Activated naive CD8-positive, alpha-beta T cell treated with anti-CD3 and anti-CD28 coated beads, Interleukin-2, amount 50 U/mL, for 16 hours (primary cell): Measurements from ENCODE around the gene CALHM3.
"Not testable (repeated sequence)": the region's sequence is repeated elsewhere in the genome, so short reads cannot be mapped to it uniquely, and the experiment has no call there.

Source experiments
- DNase-seq: peaks from one replicate; pipeline ENCODE4 v3.0.0-alpha.2; 2020; ENCODE audit warnings: low read depth, low spot score

Gene CALHM3

GRCh38 chr10:103502849-103503660, 24.0 kb upstream of the CALHM3 start:
- DNase-seq: no peak

- no peak for DNase-seq
These were observed 22.1 kb upstream of the CALHM3 start for GRCh38 chr10:103501186-103501585.

GRCh38 chr10:103500481-103500880, 21.4 kb upstream of the CALHM3 start:
- DNase-seq: no peak

- no peak for DNase-seq
These were observed 20.8 kb upstream of the CALHM3 start for GRCh38 chr10:103499881-103500280.

GRCh38 chr10:103498936-103499638, 20.0 kb upstream of the CALHM3 start:
- no peak for DNase-seq

DNA sequence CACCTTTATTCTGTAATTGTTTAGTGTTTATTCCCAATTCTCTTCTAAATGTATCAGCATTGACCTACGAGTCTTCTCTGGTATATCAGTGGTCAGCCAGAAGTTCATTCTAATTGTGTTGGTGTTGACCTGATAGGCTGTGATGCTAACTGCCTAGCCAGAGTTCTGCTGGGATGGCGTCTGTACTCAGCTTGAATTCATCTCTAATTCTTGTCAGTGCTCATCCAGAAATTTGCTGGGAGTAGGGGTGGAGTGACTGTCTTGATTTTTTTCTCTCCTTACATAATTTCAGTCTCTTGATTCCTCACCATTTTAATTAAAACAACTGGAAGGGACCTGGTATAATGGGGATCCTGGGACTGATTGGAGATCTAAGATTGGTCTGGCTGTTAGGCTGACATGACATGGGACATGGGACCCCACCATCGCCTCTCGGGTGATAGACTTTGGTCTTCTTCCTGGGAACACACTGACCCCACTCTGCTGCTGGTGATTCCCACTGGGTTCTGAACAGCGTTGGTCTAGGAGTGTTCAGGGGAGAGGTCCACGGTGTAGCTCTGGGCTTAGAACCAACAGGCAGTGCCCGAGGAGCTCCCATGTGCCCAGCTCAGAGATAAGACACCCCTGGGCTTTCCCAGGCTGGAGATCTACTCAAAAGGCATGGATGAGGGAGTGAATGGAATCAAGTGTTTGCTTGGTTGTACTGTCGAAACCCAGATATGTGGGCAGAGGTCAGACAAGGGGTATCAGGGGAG, 18.3 kb upstream of the CALHM3 start:
- DNase-seq: no peak

DNA sequence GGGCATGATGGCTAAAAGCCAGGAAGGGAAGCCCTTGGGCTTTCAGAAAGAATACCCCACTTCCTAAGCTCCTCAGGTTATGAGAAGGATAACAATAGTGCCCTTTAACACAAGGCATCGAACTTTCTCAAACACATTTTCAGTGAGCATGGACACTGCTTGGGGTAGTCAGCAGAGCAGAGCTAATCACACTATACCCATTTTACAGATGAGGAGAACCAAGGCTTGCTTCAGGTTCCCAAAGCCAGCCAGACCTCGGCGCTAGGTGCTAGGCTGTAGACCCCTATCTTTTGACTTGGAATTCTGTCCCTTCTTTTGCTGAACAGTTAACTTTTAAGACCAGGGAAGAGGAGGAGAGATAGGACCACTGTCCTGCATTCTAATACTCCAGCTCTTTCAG, 16.3 kb upstream of the CALHM3 start:
- no peak for DNase-seq

GRCh38 chr10:103493916-103494877, 15.2 kb upstream of the CALHM3 start:
- DNase-seq: no peak

GRCh38 chr10:103493362-103493915, 14.4 kb upstream of the CALHM3 start, which contains the start of gene NEURL1:
TSS of gene NEURL1 (plus strand) at chr10:103493705. CDS start at chr10:103494388, 683 bp downstream.
- DNase-seq: no peak

DNA sequence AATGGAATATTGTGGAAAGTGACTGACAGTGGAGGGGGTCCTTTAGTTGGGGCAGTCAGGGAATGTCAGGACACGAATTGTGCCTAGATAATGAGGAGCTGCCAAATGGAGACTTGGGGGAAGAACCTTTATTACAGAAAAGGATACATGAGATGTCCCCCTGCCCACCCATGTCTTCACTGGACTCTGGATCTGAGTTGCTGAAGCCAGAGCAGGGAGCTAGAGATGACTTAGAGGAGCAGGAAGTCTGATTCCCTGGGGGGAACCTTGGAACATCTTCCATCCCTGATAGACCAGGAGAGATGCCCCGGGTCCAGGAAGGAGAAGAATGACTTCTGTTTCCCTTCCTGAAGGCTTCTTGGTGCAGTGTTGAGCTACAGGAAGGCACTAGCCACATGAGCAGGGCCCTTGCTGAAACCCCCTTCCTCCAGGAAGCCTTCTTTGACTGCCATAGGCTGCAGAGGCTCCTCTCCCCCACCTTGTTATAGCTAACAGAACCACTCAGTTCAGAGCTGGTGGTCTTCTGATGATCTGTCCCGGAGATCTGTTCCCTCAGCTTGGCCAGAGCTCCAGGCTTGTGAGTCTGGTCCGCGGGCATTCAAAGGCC, 13.7 kb upstream of the CALHM3 start:
- DNase-seq: no peak

- DNase-seq: no peak
These were observed 12.8 kb upstream of the CALHM3 start for GRCh38 chr10:103491729-103492364.

- no peak for DNase-seq
These were observed 11.9 kb upstream of the CALHM3 start for GRCh38 chr10:103490986-103491314.

GRCh38 chr10:103487410-103487708, 8.3 kb upstream of the CALHM3 start:
- DNase-seq: no peak

- not testable (repeated sequence) for DNase-seq
These were observed 7.8 kb upstream of the CALHM3 start for GRCh38 chr10:103486635-103487409.

DNA sequence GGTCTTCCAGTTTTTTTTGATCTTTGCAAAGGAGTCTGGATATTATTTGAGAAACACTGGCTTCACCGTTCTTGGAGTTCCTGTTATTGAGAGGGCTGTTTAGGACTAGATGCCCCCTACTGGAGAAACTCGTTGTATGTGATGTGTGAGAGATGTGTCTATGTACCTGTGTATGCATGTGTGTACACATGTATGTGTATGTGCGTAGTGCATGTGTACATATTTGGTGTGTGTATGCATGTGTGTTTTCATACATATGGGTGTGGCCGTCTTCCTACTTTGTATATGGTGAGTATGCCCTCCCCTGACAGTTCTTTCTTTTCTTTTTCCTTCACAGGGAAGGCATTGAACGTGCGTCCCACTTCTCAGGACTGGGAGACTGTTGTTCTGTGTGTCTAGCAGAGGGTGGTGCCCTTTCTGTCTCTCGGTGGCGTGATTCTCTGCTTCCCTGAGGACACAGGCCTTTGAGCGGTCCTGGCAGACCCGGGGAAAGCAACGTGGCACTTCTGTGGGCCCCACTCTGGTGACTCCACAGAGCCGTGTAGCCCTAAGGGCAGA, 3.0 kb upstream of the CALHM3 start:
- DNase-seq: no peak

DNA sequence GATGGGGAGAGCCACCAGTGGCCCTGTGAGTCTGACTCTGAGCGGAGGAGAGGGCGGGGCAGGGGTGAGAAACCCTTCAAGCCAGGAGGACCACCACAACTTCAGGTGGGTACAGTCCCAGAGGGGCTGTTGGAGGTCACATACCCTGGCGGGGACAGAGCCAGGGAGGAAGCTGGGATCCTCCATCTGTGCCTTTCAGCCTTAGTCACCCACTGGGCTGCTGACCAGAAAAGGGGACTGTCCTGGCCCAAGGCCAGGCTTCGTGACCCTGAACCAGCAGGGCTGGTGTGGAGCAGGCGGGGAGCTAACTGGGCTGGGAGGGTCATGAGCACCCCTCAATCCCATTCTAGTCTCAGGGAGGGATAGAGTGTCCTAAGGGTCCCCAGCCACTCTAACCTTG, 1.5 kb upstream of the CALHM3 start:
- DNase-seq: no peak

- DNase-seq: no peak
These were observed 369 bp downstream of the CALHM3 start for GRCh38 chr10:103478671-103479070.

DNA sequence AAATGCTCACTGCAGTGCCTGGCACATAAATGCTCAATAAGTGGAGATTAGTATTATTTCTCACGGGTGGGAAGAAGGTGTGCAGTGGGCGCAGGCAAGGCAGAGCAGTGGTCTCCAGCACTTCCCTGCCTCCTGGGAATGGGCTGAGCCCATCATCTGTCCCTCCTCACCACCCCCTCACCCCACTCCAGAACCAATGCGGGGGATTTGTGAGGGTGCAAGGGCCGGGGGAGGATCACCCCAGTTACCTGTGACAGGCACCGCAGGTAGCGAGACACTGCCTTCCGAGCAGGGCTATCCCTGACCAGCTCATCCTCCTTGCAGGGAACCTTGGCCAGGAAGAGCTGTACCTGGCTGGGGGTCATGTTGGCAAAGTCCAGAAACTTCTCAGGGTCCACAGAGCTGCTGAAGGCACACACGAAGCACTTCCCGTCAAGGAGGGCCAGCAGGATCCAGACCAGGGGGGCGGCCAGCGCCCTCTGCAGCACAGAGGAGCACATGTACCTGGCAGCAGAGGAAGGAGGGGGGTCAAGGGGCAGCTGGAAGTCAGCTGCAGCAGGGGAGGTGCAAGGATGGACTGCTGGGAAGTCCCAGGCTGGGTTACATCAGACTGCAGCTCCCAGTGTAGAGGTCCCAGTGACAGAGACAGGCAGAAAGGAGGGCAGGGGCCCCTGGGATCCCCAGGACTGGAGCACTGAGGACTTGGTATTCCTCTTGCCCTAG, 2.8 kb downstream of the CALHM3 start:
- DNase-seq: no peak
